ENCODE results near the gene DNAH10. TPM values are rescaled to one million over a fixed set of nuclear protein-coding genes. Genes with fewer than 3 reads are reported as not detected.

The DNAH10 gene
- polyA plus RNA-seq, 2 of the 4 experiments (the other 2 are of a cell fraction), result 0.14 to 0.39 TPM

DNA sequence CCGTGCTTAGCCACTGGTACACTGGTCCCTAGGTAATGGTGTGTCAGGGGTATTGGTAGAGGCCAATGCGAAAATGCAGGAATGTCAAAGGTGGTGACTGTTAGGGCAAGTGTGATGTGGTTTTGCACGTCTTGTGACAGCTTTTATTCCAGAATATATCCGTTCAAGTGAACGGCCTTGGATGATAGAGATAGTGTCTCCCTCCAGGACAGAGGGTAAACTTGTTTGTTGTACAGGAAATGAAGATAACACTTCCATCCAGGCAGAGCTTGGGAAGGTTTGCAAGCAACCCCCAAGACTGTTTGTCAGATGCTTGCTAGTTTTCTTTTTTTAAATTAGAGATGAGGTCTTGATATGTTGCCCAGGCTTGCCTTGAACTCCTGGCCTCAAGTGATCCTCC, 84.2 kb downstream of the DNAH10 start:
- Histone ChIP-seq H3K9me3 (no peaks in the 10 kb centered on the region), H3K27ac (no peak overlapping the region), H3K4me2 (no peak overlapping the region), H3K4me1 (no peaks in the 10 kb centered on the region), H3K4me3 (no peak overlapping the region)
- WGBS (ENCODE audit: missing lambda C conversion rate), result 32% methylated on average over 5 of the region's 5 CpGs
- ChIA-PET CTCF (no interaction called here), POLR2A (no interaction called here)
- DNase-seq (ENCODE audit: low read depth in 1 of 2, low spot score in 1 of 2) (no peak), ATAC-seq (no peak), FAIRE-seq (no peak)
- TF ChIP-seq JUN (IDR thresholded peaks at IDR 0.05), result no peak
- TF ChIP-seq, protein P1, sequence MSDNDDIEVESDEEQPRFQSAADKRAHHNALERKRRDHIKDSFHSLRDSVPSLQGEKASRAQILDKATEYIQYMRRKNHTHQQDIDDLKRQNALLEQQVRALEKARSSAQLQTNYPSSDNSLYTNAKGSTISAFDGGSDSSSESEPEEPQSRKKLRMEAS (IDR thresholded peaks at IDR 0.05), result no peak
- TF ChIP-seq EHMT2 (IDR thresholded peaks at IDR 0.05; ENCODE audit: low read depth), result no peak
- TF ChIP-seq FOSL2 (IDR thresholded peaks at IDR 0.05), result no peak
- no peak for TF ChIP-seq FOSL2 (CRISPR knock-in tag; IDR thresholded peaks at IDR 0.05)
- no peak for TF ChIP-seq TFCP2L1 (CRISPR knock-in tag; IDR thresholded peaks at IDR 0.05)
- no peak for TF ChIP-seq CBX2 (IDR thresholded peaks at IDR 0.05; ENCODE audit: borderline replicate concordance, low read depth)
- TF ChIP-seq RARB (CRISPR knock-in tag; IDR thresholded peaks at IDR 0.05), result no peak
- TF ChIP-seq CEBPB (IDR thresholded peaks at IDR 0.05), result no peak
- TF ChIP-seq GATA3 (IDR thresholded peaks at IDR 0.05; ENCODE audit: borderline replicate concordance), result no peak
- TF ChIP-seq, protein P2, sequence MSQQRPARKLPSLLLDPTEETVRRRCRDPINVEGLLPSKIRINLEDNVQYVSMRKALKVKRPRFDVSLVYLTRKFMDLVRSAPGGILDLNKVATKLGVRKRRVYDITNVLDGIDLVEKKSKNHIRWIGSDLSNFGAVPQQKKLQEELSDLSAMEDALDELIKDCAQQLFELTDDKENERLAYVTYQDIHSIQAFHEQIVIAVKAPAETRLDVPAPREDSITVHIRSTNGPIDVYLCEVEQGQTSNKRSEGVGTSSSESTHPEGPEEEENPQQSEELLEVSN (IDR thresholded peaks at IDR 0.05; ENCODE audit: borderline replicate concordance, low read depth), result no peak
- TF ChIP-seq ESRRA (IDR thresholded peaks at IDR 0.05; ENCODE audit: borderline replicate concordance, low read length), result no peak
- TF ChIP-seq ZSCAN20 (CRISPR knock-in tag; IDR thresholded peaks at IDR 0.05), result no peak
- no peak for TF ChIP-seq MAZ (IDR thresholded peaks at IDR 0.05; ENCODE audit: borderline replicate concordance, low read depth, low read length)
- TF ChIP-seq, protein P3, sequence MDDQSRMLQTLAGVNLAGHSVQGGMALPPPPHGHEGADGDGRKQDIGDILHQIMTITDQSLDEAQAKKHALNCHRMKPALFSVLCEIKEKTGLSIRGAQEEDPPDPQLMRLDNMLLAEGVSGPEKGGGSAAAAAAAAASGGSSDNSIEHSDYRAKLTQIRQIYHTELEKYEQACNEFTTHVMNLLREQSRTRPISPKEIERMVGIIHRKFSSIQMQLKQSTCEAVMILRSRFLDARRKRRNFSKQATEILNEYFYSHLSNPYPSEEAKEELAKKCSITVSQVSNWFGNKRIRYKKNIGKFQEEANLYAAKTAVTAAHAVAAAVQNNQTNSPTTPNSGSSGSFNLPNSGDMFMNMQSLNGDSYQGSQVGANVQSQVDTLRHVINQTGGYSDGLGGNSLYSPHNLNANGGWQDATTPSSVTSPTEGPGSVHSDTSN (IDR thresholded peaks at IDR 0.05), result no peak
- no peak for TF ChIP-seq SREBF2 (IDR thresholded peaks at IDR 0.05)

DNA sequence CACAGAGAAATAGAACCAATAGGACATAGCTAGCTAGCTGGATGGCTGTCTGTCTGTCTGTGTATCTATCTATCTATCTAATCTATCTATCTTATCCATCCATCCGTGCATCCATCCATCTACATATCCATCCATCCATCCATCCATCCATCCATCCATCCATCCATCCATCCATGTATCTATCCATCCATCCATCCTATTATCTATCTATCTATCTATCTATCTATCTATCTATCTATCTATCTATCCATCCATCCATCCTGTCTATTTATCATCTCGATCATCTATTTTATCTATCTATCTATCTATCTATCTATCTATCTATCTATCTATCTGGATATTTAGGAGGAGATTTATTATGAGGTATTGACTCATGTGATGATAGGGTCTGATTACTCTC, 84.9 kb downstream of the DNAH10 start:
- POLR2A ChIA-PET, result no interaction called here
- DNase-seq (ENCODE audit: low read depth in 1 of 2, low spot score in 1 of 2) (no peak), FAIRE-seq (no peak), ATAC-seq (no peak)
- Histone ChIP-seq H3K4me1 (no peaks in the 10 kb centered on the region), H3K4me3 (no peak overlapping the region), H3K4me2 (no peak overlapping the region), H3K9me3 (no peaks in the 10 kb centered on the region), H3K27ac (no peak overlapping the region)
- TF ChIP-seq, protein P4, sequence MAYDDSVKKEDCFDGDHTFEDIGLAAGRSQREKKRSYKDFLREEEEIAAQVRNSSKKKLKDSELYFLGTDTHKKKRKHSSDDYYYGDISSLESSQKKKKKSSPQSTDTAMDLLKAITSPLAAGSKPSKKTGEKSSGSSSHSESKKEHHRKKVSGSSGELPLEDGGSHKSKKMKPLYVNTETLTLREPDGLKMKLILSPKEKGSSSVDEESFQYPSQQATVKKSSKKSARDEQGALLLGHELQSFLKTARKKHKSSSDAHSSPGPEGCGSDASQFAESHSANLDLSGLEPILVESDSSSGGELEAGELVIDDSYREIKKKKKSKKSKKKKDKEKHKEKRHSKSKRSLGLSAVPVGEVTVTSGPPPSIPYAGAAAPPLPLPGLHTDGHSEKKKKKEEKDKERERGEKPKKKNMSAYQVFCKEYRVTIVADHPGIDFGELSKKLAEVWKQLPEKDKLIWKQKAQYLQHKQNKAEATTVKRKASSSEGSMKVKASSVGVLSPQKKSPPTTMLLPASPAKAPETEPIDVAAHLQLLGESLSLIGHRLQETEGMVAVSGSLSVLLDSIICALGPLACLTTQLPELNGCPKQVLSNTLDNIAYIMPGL (CRISPR knock-in tag; IDR thresholded peaks at IDR 0.05; ENCODE audit: borderline replicate concordance), result no peak
- TF ChIP-seq, protein P5, sequence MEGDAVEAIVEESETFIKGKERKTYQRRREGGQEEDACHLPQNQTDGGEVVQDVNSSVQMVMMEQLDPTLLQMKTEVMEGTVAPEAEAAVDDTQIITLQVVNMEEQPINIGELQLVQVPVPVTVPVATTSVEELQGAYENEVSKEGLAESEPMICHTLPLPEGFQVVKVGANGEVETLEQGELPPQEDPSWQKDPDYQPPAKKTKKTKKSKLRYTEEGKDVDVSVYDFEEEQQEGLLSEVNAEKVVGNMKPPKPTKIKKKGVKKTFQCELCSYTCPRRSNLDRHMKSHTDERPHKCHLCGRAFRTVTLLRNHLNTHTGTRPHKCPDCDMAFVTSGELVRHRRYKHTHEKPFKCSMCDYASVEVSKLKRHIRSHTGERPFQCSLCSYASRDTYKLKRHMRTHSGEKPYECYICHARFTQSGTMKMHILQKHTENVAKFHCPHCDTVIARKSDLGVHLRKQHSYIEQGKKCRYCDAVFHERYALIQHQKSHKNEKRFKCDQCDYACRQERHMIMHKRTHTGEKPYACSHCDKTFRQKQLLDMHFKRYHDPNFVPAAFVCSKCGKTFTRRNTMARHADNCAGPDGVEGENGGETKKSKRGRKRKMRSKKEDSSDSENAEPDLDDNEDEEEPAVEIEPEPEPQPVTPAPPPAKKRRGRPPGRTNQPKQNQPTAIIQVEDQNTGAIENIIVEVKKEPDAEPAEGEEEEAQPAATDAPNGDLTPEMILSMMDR (IDR thresholded peaks at IDR 0.05), result no peak
- CTCF ChIA-PET, result no interaction called here
- WGBS (ENCODE audit: missing lambda C conversion rate), result 24% methylated on average over 2 of the region's 2 CpGs

DNA sequence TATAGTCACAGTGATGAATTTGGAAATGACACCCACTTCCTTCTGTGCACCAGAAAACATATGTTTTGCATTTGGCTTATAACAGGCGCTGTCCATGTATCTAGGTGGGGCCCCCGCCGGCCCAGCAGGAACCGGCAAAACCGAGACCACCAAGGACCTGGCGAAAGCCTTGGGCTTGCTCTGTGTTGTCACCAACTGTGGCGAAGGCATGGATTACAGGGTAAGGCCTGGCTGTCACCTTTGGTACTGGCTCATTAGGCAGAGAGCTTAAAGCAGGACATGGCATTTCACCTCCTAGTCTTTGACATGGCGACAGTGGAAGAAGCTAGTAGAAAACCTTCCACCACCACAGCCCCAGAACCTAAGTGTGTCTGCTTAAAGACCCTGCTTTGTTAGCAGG, 85.8 kb downstream of the DNAH10 start:
- H3K4me3 ChIP-seq, result no peak overlapping the region
- no peak for DNase-seq (ENCODE audit: low read depth in 1 of 2, low spot score in 1 of 2)
- no peak overlapping the region for H3K4me2 ChIP-seq
- no peak overlapping the region for H3K27ac ChIP-seq
- no peaks in the 10 kb centered on the region for H3K4me1 ChIP-seq
- POLR2A ChIA-PET, result no interaction called here
- no peaks in the 10 kb centered on the region for H3K9me3 ChIP-seq
- WGBS (ENCODE audit: missing lambda C conversion rate), result 79% methylated on average over 8 of the region's 8 CpGs
- ATAC-seq, result no peak
- no peak for FAIRE-seq
- CTCF ChIA-PET, result no interaction called here
- TF ChIP-seq KDM1A (IDR thresholded peaks at IDR 0.05; ENCODE audit: low read depth) (no peak), ESRRA (IDR thresholded peaks at IDR 0.05; ENCODE audit: borderline replicate concordance, low read length) (no peak), TFCP2L1 (CRISPR knock-in tag; IDR thresholded peaks at IDR 0.05) (no peak), EHF (CRISPR knock-in tag; IDR thresholded peaks at IDR 0.05) (no peak), NR3C1 (IDR thresholded peaks at IDR 0.05) (no peak), JUNB (IDR thresholded peaks at IDR 0.05) (no peak), CEBPB (IDR thresholded peaks at IDR 0.05) (no peak)
- TF ChIP-seq, protein P6, sequence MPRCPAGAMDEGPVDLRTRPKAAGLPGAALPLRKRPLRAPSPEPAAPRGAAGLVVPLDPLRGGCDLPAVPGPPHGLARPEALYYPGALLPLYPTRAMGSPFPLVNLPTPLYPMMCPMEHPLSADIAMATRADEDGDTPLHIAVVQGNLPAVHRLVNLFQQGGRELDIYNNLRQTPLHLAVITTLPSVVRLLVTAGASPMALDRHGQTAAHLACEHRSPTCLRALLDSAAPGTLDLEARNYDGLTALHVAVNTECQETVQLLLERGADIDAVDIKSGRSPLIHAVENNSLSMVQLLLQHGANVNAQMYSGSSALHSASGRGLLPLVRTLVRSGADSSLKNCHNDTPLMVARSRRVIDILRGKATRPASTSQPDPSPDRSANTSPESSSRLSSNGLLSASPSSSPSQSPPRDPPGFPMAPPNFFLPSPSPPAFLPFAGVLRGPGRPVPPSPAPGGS (IDR thresholded peaks at IDR 0.05), result no peak
- TF ChIP-seq, protein P3 (IDR thresholded peaks at IDR 0.05), result no peak
